Esophagus squamous epithelium (tissue), 4 donors: Measurements from ENCODE around the gene CARM1.

ENCODE experiments used
- POLR2A ChIP-seq, 4 donors: fragments of 450-650 bp; IDR thresholded peaks; one replicate each; pipeline ENCODE4 v1.6.1; 2017; ENCODE audit warnings: antibody characterized with exemption in 4 of 4, mild to moderate bottlenecking in 4 of 4, moderate library complexity in 3 of 4
- TF ChIP-seq, protein P1 (sequence below), 6 experiments: fragments of 450-650 bp in 4 of 6; fragments of 200-600 bp in 2 of 6; sonication (generic) in 2 of 6; IDR thresholded peaks; one replicate each; pipeline ENCODE4 v1.5.1; 2016 to 2019; ENCODE audit warnings: antibody characterized with exemption in 6 of 6, mild to moderate bottlenecking in 4 of 6, moderate library complexity in 4 of 6

DNA sequence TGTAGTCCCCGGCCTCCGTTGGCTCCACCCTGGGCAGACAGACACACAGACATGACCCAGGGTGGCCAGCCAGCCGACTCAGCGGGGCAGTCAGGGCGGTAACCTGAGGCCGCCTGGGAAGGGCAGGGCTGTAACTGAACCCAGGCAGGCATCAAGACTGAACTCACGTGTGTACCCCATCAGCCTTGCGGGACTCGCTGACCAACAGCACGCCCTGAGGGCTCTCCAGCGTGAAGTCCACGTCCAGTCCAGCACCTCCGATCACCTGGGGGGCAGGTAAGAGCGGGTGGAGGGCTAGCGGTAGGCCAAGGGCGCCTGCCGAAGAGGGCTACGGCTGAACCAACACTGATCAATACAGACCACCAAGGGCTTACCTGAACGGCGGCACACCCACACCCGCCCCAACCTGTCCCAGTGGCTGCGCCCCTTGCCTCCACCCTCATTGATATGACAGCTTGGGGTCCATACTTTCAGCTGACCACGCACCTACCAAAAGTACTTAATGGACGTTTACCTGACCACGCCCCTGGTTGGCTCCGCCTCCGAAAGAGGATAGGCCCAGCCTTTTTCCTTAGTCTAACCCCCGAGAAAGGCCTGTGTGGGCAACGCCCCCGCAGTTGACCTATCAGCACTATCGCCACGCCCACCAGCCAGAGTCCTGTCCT is 36.1 kb upstream of the CARM1 start:
- no peak for TF ChIP-seq POLR2A (IDR thresholded peaks at IDR 0.05)
- TF ChIP-seq, protein P1, sequence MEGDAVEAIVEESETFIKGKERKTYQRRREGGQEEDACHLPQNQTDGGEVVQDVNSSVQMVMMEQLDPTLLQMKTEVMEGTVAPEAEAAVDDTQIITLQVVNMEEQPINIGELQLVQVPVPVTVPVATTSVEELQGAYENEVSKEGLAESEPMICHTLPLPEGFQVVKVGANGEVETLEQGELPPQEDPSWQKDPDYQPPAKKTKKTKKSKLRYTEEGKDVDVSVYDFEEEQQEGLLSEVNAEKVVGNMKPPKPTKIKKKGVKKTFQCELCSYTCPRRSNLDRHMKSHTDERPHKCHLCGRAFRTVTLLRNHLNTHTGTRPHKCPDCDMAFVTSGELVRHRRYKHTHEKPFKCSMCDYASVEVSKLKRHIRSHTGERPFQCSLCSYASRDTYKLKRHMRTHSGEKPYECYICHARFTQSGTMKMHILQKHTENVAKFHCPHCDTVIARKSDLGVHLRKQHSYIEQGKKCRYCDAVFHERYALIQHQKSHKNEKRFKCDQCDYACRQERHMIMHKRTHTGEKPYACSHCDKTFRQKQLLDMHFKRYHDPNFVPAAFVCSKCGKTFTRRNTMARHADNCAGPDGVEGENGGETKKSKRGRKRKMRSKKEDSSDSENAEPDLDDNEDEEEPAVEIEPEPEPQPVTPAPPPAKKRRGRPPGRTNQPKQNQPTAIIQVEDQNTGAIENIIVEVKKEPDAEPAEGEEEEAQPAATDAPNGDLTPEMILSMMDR (IDR thresholded peaks at IDR 0.05) = no peak
